Astrocyte (in vitro differentiated cells and primary cell): Measurements from ENCODE around the gene CCNF. TPM values are rescaled to one million over a fixed set of nuclear protein-coding genes. Genes with fewer than 3 reads are reported as not detected.

Source experiments
- microRNA-seq: library from miRNA; unstranded; fragments of <30 nt; microRNA quantifications from one replicate; pipeline ENCODE4 v1.2.0, GENCODE V29; 2020
- total RNA-seq: library from RNA; stranded (reverse); gene quantifications from 2 replicates; pipeline ENCODE4 v1.2.1, GENCODE V29; 2021

CCNF gene
- total RNA-seq, 1 donor from 2014 or later, result 6.4 TPM

Small RNAs within 50 kb of the gene (microRNA-seq; reads per million reads assigned to microRNA genes)
- gene MIR6767 (not detected), gene MIR6768 (not detected)

Other genes starting within 250 kb of the CCNF start
- gene CASKIN1, start 232.8 kb upstream of the CCNF start, total RNA-seq, result 0.66 and 1.3 TPM in 2 replicates
- gene MLST8, start 224.0 kb upstream of the CCNF start, total RNA-seq, result 32.6 and 34.7 TPM in 2 replicates
- 6.4 and 7.0 TPM in 2 replicates for gene BRICD5, start 218.6 kb upstream of the CCNF start, total RNA-seq
- gene PGP, start 214.6 kb upstream of the CCNF start, total RNA-seq, result 19.4 and 21.1 TPM in 2 replicates
- gene E4F1, start 205.9 kb upstream of the CCNF start, total RNA-seq, result 22.5 and 22.8 TPM in 2 replicates
- gene DNASE1L2, start 193.0 kb upstream of the CCNF start, total RNA-seq, result 1.2 and 1.3 TPM in 2 replicates
- 53.4 and 56.4 TPM in 2 replicates for gene ECI1, start 177.9 kb upstream of the CCNF start, total RNA-seq
- gene RNPS1, start 161.3 kb upstream of the CCNF start, total RNA-seq, result 193 and 209 TPM in 2 replicates
- gene ABCA3, start 88.7 kb upstream of the CCNF start, total RNA-seq, result 4.8 and 4.9 TPM in 2 replicates
- 5.8 and 6.0 TPM in 2 replicates for gene TEDC2, start 30.7 kb downstream of the CCNF start, total RNA-seq
- gene NTN3, start 41.9 kb downstream of the CCNF start, total RNA-seq, result 1.1 and 1.3 TPM in 2 replicates
- gene TBC1D24, start 45.7 kb downstream of the CCNF start, total RNA-seq, result 12.8 and 13.4 TPM in 2 replicates
- 311 TPM in 2 replicates for gene ATP6V0C, start 84.5 kb downstream of the CCNF start, total RNA-seq
- gene AMDHD2, start 90.9 kb downstream of the CCNF start, total RNA-seq, result 24.9 and 32.3 TPM in 2 replicates
- not detected in 2 replicates for gene CEMP1, start 102.0 kb downstream of the CCNF start, total RNA-seq
- gene PDPK1, start 108.6 kb downstream of the CCNF start, total RNA-seq, result 48.1 and 50.5 TPM in 2 replicates